Vagina (tissue), 2 donors: Measurements from ENCODE around the gene NUBP2.

Source experiments
- POLR2A ChIP-seq, 2 donors: fragments of 450-650 bp; IDR thresholded peaks; one replicate each; pipeline ENCODE4 v1.6.1; 2017; ENCODE audit warnings: antibody characterized with exemption in 2 of 2, mild to moderate bottlenecking in 2 of 2, moderate library complexity in 2 of 2
- TF ChIP-seq, protein P1 (sequence below), 3 experiments: fragments of 450-650 bp in 2 of 3; fragments of 200-600 bp in 1 of 3; sonication (generic) in 1 of 3; IDR thresholded peaks; one replicate each; pipeline ENCODE4 v1.5.1; 2017 to 2019; ENCODE audit warnings: antibody characterized with exemption in 3 of 3, mild to moderate bottlenecking in 2 of 3, moderate library complexity in 2 of 3

DNA sequence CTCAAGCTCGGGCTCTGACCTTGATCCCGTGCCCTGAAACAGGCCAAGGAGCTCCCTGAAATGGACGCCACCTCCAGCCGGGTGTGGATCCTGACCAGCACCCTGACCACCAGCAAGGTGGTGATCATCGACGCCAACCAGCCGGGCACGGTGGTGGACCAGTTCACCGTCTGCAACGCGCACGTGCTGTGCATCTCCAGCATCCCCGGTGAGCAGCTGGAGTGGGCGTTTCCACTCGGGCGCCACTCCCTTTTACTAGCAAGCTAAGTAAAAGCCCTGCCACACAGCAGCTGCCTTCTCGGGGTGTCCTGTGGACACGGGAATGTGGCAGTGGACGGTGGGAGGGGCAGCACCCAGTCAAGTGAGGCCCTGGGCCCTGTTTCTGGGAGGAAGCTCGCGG lies 17.8 kb upstream of the NUBP2 start:
- TF ChIP-seq, protein P1, sequence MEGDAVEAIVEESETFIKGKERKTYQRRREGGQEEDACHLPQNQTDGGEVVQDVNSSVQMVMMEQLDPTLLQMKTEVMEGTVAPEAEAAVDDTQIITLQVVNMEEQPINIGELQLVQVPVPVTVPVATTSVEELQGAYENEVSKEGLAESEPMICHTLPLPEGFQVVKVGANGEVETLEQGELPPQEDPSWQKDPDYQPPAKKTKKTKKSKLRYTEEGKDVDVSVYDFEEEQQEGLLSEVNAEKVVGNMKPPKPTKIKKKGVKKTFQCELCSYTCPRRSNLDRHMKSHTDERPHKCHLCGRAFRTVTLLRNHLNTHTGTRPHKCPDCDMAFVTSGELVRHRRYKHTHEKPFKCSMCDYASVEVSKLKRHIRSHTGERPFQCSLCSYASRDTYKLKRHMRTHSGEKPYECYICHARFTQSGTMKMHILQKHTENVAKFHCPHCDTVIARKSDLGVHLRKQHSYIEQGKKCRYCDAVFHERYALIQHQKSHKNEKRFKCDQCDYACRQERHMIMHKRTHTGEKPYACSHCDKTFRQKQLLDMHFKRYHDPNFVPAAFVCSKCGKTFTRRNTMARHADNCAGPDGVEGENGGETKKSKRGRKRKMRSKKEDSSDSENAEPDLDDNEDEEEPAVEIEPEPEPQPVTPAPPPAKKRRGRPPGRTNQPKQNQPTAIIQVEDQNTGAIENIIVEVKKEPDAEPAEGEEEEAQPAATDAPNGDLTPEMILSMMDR (IDR thresholded peaks at IDR 0.05): no peak
- no peak for TF ChIP-seq POLR2A (IDR thresholded peaks at IDR 0.05)
